Measurements from ENCODE around the gene CBLB. TPM values are rescaled to one million over a fixed set of nuclear protein-coding genes. Genes with fewer than 3 reads are reported as not detected.

Gene CBLB
- total RNA-seq, 1 donor from 2014 or later, result 45.9 TPM

- FAIRE-seq, result no peak
- no peak overlapping the region for H3K27ac Mint-ChIP-seq (ENCODE audit: unreplicated experiment)
Measured at GRCh38 chr3:105679951-105680350, 188.9 kb downstream of the CBLB start.

GRCh38 chr3:105678017-105678416 is 190.8 kb downstream of the CBLB start:
- peaks cover 16% of the 10 kb centered on the region for H3K36me3 Mint-ChIP-seq (ENCODE audit: low read depth, unreplicated experiment)
- Histone ChIP-seq H3K27ac (ENCODE audit: low read depth, low read length) (no peak overlapping the region), H3K4me3 (ENCODE audit: insufficient read depth, low read depth, low read length) (no peak overlapping the region), H3K27me3 (ENCODE audit: insufficient read depth, low read length) (no peaks in the 10 kb centered on the region), H3K79me2 (ENCODE audit: insufficient read depth, low read length) (no peaks in the 10 kb centered on the region), H3K9ac (ENCODE audit: low read length) (no peak overlapping the region), H3K36me3 (ENCODE audit: insufficient read depth, low read length) (peaks cover 45% of the 10 kb centered on the region), H4K20me1 (ENCODE audit: insufficient read depth, low read length) (no peaks in the 10 kb centered on the region), H3K4me1 (ENCODE audit: insufficient read depth, low read length) (no peaks in the 10 kb centered on the region), H3K4me2 (ENCODE audit: low read length) (no peak overlapping the region), H3K9me3 (ENCODE audit: insufficient read depth, low read depth, low read length) (no peaks in the 10 kb centered on the region), H2AFZ (ENCODE audit: low read depth, low read length) (no peak overlapping the region)
- no peak overlapping the region for H3K27ac Mint-ChIP-seq (ENCODE audit: unreplicated experiment)
- no peak for TF ChIP-seq CTCF (IDR thresholded peaks at IDR 0.05; ENCODE audit: insufficient read depth, low read depth, low read length)
- H3K4me3 Mint-ChIP-seq (ENCODE audit: unreplicated experiment), result no peak overlapping the region
- no peak for FAIRE-seq
- peak; percentile 26 for DNase-seq (ENCODE audit: low read depth)
- H3K27me3 Mint-ChIP-seq (ENCODE audit: low read depth, unreplicated experiment), result no peaks in the 10 kb centered on the region
- no peaks in the 10 kb centered on the region for H3K9me3 Mint-ChIP-seq (ENCODE audit: unreplicated experiment)
- no peaks in the 10 kb centered on the region for H3K4me1 Mint-ChIP-seq (ENCODE audit: low read depth, unreplicated experiment)

More at GRCh38 chr3:105679951-105680350, 188.9 kb downstream of the CBLB start:
- H3K27me3 ChIP-seq (ENCODE audit: insufficient read depth, low read length), result no peaks in the 10 kb centered on the region
- H3K4me2 ChIP-seq (ENCODE audit: low read length), result no peak overlapping the region
- peaks cover 10% of the 10 kb centered on the region for H3K36me3 Mint-ChIP-seq (ENCODE audit: low read depth, unreplicated experiment)
- no peak overlapping the region for H3K4me3 Mint-ChIP-seq (ENCODE audit: unreplicated experiment)
- H3K79me2 ChIP-seq (ENCODE audit: insufficient read depth, low read length), result no peaks in the 10 kb centered on the region
- H4K20me1 ChIP-seq (ENCODE audit: insufficient read depth, low read length), result no peaks in the 10 kb centered on the region
- H3K4me3 ChIP-seq (ENCODE audit: insufficient read depth, low read depth, low read length), result no peak overlapping the region
- peaks cover 37% of the 10 kb centered on the region for H3K36me3 ChIP-seq (ENCODE audit: insufficient read depth, low read length)
- no peak overlapping the region for H2AFZ ChIP-seq (ENCODE audit: low read depth, low read length)
- no peaks in the 10 kb centered on the region for H3K9me3 ChIP-seq (ENCODE audit: insufficient read depth, low read depth, low read length)
- no peaks in the 10 kb centered on the region for H3K9me3 Mint-ChIP-seq (ENCODE audit: unreplicated experiment)
- H3K27ac ChIP-seq (ENCODE audit: low read depth, low read length), result no peak overlapping the region
- H3K27me3 Mint-ChIP-seq (ENCODE audit: low read depth, unreplicated experiment), result no peaks in the 10 kb centered on the region
- no peaks in the 10 kb centered on the region for H3K4me1 ChIP-seq (ENCODE audit: insufficient read depth, low read length)
- no peak for TF ChIP-seq CTCF (IDR thresholded peaks at IDR 0.05; ENCODE audit: insufficient read depth, low read depth, low read length)
- no peak for TF ChIP-seq EZH2 (IDR thresholded peaks at IDR 0.05; ENCODE audit: insufficient read depth, low read length)
- no peak overlapping the region for H3K9ac ChIP-seq (ENCODE audit: low read length)
- DNase-seq (ENCODE audit: low read depth), result no peak
- H3K4me1 Mint-ChIP-seq (ENCODE audit: low read depth, unreplicated experiment), result no peaks in the 10 kb centered on the region

GRCh38 chr3:105676621-105677300 is 192.1 kb downstream of the CBLB start:
- H3K9me3 ChIP-seq (ENCODE audit: insufficient read depth, low read depth, low read length), result no peaks in the 10 kb centered on the region
- no peaks in the 10 kb centered on the region for H3K27me3 Mint-ChIP-seq (ENCODE audit: low read depth, unreplicated experiment)
- no peak overlapping the region for H3K4me3 ChIP-seq (ENCODE audit: insufficient read depth, low read depth, low read length)
- DNase-seq (ENCODE audit: low read depth) (no peak), FAIRE-seq (no peak)
- H4K20me1 ChIP-seq (ENCODE audit: insufficient read depth, low read length), result no peaks in the 10 kb centered on the region
- peaks cover 17% of the 10 kb centered on the region for H3K36me3 Mint-ChIP-seq (ENCODE audit: low read depth, unreplicated experiment)
- H3K4me1 Mint-ChIP-seq (ENCODE audit: low read depth, unreplicated experiment), result no peaks in the 10 kb centered on the region
- H2AFZ ChIP-seq (ENCODE audit: low read depth, low read length), result no peak overlapping the region
- H3K4me1 ChIP-seq (ENCODE audit: insufficient read depth, low read length), result no peaks in the 10 kb centered on the region
- no peak overlapping the region for H3K9ac ChIP-seq (ENCODE audit: low read length)
- TF ChIP-seq EZH2 (IDR thresholded peaks at IDR 0.05; ENCODE audit: insufficient read depth, low read length) (no peak), CTCF (IDR thresholded peaks at IDR 0.05; ENCODE audit: insufficient read depth, low read depth, low read length) (no peak)
- H3K27ac Mint-ChIP-seq (ENCODE audit: unreplicated experiment), result no peak overlapping the region
- H3K27me3 ChIP-seq (ENCODE audit: insufficient read depth, low read length), result no peaks in the 10 kb centered on the region
- H3K4me2 ChIP-seq (ENCODE audit: low read length), result no peak overlapping the region
- no peaks in the 10 kb centered on the region for H3K9me3 Mint-ChIP-seq (ENCODE audit: unreplicated experiment)
- H3K27ac ChIP-seq (ENCODE audit: low read depth, low read length), result no peak overlapping the region
- H3K79me2 ChIP-seq (ENCODE audit: insufficient read depth, low read length), result no peaks in the 10 kb centered on the region
- no peak overlapping the region for H3K4me3 Mint-ChIP-seq (ENCODE audit: unreplicated experiment)
- peaks cover 38% of the 10 kb centered on the region for H3K36me3 ChIP-seq (ENCODE audit: insufficient read depth, low read length)

Measured in astrocyte (in vitro differentiated cells and primary cell).